NT2/D1 (cell line): ENCODE data around the gene DHX8.

Experiments used
- DNase-seq: peaks from one replicate; pipeline ENCODE4 v3.0.0-alpha.2; 2011; ENCODE audit warnings: low read depth, low spot score
- H3K27me3 ChIP-seq: 2 replicates; pipeline ENCODE4 v1.6.0; 2011; ENCODE audit warnings: mild to moderate bottlenecking; ENCODE audit not compliant: insufficient read length, insufficient read depth
- H3K36me3 ChIP-seq: 2 replicates; pipeline ENCODE4 v1.6.1; 2011; ENCODE audit warnings: mild to moderate bottlenecking, low read length, mixed read lengths; ENCODE audit not compliant: insufficient read depth, insufficient read length
- H3K4me1 ChIP-seq: 2 replicates; pipeline ENCODE4 v1.5.1; 2011; ENCODE audit not compliant: insufficient read depth, insufficient read length
- H3K4me3 ChIP-seq: 2 replicates; pipeline ENCODE4 v1.5.1; 2011; ENCODE audit warnings: low read depth; ENCODE audit not compliant: insufficient read length
- H3K9ac ChIP-seq: 2 replicates; pipeline ENCODE4 v1.6.0; 2011; ENCODE audit warnings: low read depth; ENCODE audit not compliant: insufficient read length
- H3K9me3 ChIP-seq: 2 replicates; pipeline ENCODE4 v1.5.1; 2011; ENCODE audit warnings: mild to moderate bottlenecking, low read length; ENCODE audit not compliant: insufficient read depth
- SUZ12 ChIP-seq: IDR thresholded peaks from 2 replicates; pipeline ENCODE4 v1.6.1; 2011; ENCODE audit not compliant: insufficient read length, insufficient read depth; ENCODE audit errors: extremely low read depth
- YY1 ChIP-seq: IDR thresholded peaks from 2 replicates; pipeline ENCODE4 v1.6.1; 2011; ENCODE audit not compliant: insufficient read length, insufficient read depth
- ZNF274 ChIP-seq: IDR thresholded peaks from 2 replicates; pipeline ENCODE4 v1.6.1; 2011; ENCODE audit warnings: mild to moderate bottlenecking, low read depth, low read length

DHX8 gene

DNA sequence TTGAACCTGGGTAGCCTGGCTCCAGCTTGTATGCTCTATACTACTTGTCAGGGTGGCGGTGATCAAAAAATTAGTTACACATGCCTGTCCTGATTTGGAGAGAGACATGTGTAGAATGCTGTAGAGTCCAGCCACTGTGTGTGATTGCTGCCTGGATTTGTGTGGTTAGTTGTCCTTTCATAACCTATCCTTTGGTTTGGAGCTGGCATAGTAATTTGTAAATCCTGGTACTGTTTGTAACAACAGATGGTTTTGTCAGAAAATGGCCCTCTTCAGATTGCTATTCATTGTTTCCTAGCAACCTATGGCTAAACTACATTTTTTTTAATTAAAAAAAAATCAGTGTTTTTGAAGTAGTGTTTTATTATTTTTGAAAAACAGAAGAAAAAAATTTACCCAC is 31.9 kb downstream of the DHX8 start:
- Histone ChIP-seq H3K4me3 (no peak overlapping the region), H3K4me1 (no peaks in the 10 kb centered on the region), H3K36me3 (peaks cover 70% of the 10 kb centered on the region), H3K27me3 (no peaks in the 10 kb centered on the region), H3K9me3 (no peaks in the 10 kb centered on the region), H3K9ac (no peak overlapping the region)
- no peak for DNase-seq
- TF ChIP-seq ZNF274 (no peak), YY1 (no peak), SUZ12 (no peak)

DNA sequence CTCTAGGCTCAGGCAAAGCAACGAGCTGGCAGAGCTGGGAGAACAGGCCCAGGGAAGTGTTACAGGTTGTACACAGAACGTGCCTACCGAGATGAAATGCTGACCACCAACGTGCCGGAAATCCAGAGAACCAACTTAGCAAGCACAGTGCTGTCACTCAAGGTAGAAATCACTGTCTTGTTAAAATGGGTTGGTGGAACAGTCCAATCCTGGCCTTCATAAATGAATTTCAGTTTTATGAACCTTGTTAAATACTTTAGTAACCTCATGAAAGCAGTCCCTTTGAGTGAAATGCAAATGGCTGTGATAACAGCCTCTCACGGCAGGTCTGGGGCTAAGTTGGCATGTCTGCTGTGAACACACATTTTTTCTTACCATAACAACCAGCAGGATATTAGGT is 33.4 kb downstream of the DHX8 start:
- Histone ChIP-seq H3K9me3 (no peaks in the 10 kb centered on the region), H3K4me1 (no peaks in the 10 kb centered on the region), H3K4me3 (no peak overlapping the region), H3K27me3 (no peaks in the 10 kb centered on the region), H3K9ac (no peak overlapping the region), H3K36me3 (peaks cover 79% of the 10 kb centered on the region)
- DNase-seq = no peak
- TF ChIP-seq SUZ12 (no peak), YY1 (no peak), ZNF274 (no peak)

DNA sequence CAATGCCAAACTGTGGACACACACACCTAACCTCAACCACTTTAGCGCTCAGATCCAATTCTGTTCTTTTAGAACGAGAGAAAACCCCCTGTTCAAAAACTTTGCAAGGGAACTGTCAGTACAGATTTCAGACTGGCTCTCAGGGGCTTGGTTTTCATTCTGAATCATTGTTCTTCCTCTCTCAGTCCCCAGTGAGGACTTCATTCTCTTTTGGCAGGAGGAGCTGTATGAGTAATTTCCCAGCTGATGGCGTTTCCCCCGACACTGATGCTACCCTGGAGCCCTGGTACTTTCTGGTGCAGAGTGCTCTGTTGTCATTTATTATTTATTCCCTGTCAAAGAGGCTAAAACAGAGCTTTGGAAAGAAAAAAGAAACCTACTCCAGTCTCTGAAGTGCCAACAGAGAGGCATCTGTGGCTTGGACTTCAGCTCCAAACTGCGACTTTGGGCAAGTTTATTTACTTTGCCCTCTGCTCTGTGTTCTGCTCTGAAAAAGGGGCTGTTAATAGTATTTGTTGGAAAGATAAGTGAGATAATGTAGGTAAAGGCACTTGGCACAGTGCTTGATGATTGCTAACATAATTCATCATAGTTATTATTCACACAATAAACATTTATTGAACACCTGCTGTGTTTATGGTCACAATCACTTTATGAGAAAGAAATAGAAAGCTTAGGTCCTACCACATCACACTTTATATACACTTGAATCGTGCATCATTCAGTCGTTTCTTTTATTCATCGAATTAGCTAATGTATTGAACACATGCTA is 34.0 kb downstream of the DHX8 start:
- no peak for TF ChIP-seq YY1
- no peak for TF ChIP-seq ZNF274
- TF ChIP-seq SUZ12 = no peak
- Histone ChIP-seq H3K9me3 (no peaks in the 10 kb centered on the region), H3K4me3 (no peak overlapping the region), H3K27me3 (no peaks in the 10 kb centered on the region), H3K4me1 (no peaks in the 10 kb centered on the region), H3K9ac (no peak overlapping the region), H3K36me3 (peaks cover 75% of the 10 kb centered on the region)
- DNase-seq = no peak

DNA sequence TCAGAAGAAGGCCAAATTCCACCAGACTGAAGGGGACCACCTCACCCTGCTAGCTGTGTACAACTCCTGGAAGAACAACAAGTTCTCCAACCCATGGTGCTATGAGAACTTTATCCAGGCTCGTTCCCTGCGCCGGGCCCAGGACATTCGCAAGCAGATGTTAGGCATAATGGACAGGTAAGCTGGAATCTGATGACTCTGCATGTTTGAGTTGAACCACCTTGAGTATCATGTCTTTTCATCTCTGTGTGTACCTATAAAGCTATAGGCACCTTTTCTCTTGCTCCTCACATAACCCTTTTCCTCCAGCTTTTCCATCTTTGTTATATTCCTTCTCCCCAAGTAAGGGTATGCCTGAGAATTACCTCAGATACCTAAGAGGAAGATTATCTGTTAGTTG is 37.6 kb downstream of the DHX8 start:
- Histone ChIP-seq H3K27me3 (no peaks in the 10 kb centered on the region), H3K4me1 (peaks cover 2% of the 10 kb centered on the region), H3K9me3 (no peaks in the 10 kb centered on the region), H3K9ac (no peak overlapping the region), H3K4me3 (no peak overlapping the region), H3K36me3 (peaks cover 81% of the 10 kb centered on the region)
- no peak for TF ChIP-seq SUZ12
- TF ChIP-seq ZNF274 = no peak
- no peak for TF ChIP-seq YY1
- no peak for DNase-seq

DNA sequence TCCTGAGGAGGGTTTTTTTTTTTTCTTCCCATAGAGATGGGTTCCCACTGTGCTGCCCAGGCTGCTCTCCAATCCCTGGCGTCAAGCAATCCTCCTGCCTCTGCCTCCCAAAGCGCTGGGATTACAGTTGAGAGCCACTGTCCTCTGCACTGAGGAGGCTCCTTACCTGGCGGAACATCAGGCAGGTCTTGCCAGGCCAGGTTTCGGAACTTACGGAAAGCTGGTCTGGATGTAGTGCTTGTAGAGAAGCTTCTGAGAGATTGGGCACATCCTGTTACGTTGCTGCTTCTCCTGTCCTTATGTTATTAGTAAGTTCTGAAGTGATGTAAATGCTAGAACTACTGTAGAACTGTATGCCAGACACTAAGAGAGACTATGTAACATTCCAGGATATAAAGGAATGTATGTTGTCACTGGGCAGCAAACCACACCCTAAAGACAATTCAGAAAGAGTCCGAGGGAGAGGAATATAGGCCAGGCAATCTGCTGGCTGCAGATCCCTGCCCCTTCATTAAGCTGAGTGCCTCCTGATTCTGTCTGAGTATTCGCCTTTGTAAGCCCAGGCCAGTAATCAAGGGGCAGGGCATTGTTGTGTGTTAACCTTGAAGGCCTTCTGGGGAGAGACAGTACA is 41.3 kb downstream of the DHX8 start:
- no peak for DNase-seq
- H3K9me3 ChIP-seq = no peaks in the 10 kb centered on the region
- no peak overlapping the region for H3K4me3 ChIP-seq
- TF ChIP-seq YY1 (no peak), SUZ12 (no peak), ZNF274 (no peak)
- no peaks in the 10 kb centered on the region for H3K27me3 ChIP-seq
- H3K4me1 ChIP-seq = peaks cover 18% of the 10 kb centered on the region
- H3K36me3 ChIP-seq = peaks cover 93% of the 10 kb centered on the region
- no peak overlapping the region for H3K9ac ChIP-seq

DNA sequence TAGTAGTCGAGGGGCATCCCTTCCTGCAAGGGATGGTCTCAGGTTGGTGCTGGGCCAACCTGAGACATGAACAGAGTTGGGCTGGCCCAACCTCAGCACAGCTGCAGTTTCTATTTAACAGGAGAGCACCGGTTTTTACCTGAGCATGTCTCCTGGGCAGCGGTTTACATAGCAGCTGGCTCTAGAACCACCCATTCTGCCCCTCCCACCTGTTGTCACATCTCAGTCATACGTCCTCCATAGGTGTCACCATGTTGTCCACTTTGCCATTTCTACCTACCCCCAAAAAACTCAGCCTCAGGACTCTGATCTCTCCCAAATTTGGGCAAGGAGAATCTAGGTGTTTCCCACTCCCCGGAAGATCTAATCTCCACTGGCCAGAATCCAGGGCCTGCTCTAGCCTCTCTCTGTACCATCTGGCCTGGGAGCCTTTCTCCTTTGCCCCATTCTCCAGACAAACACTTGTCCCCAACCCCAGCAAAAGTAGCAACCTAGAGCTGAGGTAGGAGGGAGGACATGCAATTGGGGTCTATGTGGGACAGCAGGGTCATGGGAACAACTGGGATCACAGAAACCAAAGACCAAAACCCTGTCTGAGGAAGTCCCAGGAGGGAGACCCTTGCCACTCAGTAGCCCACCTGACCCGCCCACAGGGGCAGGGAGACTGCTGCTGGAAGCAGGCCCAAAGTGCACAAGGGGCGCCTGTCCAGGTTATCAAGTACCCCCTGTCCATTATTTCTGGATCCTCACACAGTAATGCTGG is 43.3 kb downstream of the DHX8 start:
- no peaks in the 10 kb centered on the region for H3K9me3 ChIP-seq
- TF ChIP-seq YY1 (no peak), SUZ12 (no peak), ZNF274 (no peak)
- no peak overlapping the region for H3K4me3 ChIP-seq
- H3K9ac ChIP-seq = no peak overlapping the region
- peaks cover 73% of the 10 kb centered on the region for H3K36me3 ChIP-seq
- no peaks in the 10 kb centered on the region for H3K27me3 ChIP-seq
- peaks cover 22% of the 10 kb centered on the region for H3K4me1 ChIP-seq
- no peak for DNase-seq

DNA sequence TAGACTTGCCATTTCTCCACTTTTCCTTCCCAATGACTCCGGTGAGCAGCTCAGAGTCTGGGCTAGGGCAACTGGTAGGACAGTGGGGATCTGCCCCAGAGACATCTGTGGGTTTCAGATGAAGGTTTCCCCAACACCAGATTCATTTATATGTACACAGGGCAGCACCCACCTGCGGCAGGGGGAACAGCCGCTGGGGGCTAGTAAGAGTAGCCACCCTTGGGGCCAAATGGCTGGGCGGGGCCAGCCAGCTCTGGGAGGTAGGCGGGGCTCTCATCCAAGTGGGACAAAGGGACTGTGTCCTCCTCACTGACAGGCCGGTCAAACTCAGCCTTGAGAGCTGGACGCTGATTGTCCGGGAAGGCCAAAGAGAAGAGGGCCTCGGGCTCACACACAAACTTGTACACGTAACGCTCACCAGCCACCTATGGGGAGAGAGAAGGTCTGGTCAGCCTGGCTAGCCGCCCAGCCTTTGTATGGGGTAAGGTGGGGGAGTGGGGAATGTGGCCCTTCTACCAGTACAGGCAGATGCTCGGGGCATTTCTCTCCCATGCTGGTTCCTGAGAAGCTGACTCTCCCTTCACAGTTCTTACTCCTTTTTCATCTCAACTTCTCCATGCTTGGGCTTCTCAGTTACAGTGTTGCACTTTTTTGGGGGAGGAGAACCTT is 44.7 kb downstream of the DHX8 start:
- Histone ChIP-seq H3K36me3 (peaks cover 74% of the 10 kb centered on the region), H3K9ac (no peak overlapping the region), H3K4me3 (no peak overlapping the region), H3K27me3 (no peaks in the 10 kb centered on the region), H3K4me1 (peaks cover 27% of the 10 kb centered on the region), H3K9me3 (no peaks in the 10 kb centered on the region)
- DNase-seq = no peak
- TF ChIP-seq SUZ12 = no peak
- TF ChIP-seq ZNF274 = no peak
- TF ChIP-seq YY1 = no peak
